ENCODE measurements around the gene EFNA3. TPM values are rescaled to one million over a fixed set of nuclear protein-coding genes. Genes with fewer than 3 reads are reported as not detected.

The EFNA3 gene
- total and polyA plus RNA-seq, 2 of the 4 experiments (the other 2 are of a cell fraction): 0.72 to 1.6 TPM

DNA sequence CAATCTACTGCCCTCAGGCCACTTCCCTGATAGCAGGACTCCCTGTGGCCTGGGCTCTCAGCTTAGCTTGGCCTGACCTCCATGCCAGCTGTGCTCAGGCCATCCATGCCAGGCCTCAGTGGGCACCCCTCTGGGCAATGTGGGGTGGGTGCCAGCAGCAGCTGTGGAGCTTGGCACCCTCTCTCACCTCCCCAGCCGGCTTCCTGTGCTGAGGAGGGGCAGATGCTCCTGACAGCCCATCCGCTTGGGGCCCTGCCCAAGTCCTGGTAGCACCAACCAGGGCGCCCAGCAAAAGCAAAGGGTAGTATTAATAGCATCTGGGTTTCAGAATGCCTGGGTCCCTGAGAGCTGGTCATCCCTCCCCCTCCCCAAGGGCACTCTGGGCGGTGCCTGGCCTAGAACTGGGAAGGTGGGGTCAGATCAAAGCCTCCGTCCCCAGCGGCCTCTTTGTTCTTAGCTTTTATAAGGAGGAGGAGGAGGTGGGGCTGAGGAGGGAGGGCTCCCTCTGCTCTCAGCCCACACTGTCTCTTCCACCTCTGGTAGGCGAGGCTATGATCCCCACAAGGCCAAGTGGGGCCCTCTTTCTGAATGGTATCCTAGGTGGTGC is 9.0 kb upstream of the EFNA3 start:
- H3K9me3 ChIP-seq (ENCODE audit: control insufficient read depth, insufficient read depth, low read length): no peaks in the 10 kb centered on the region
- peaks cover 5% of the 10 kb centered on the region; the same call in 1 of the 2 replicates for H3K4me1 ChIP-seq (ENCODE audit: control insufficient read depth, insufficient read depth, low read length)
- H4K8ac ChIP-seq (ENCODE audit: low read depth in 2 of 2, low read length in 2 of 2): no peak overlapping the region
- H2AK9ac ChIP-seq (replicated peaks; ENCODE audit: low read depth, low read length, poor library complexity): no peak overlapping the region
- BruUV-seq (replicated peaks): no TSS peak
- H2BK15ac ChIP-seq (ENCODE audit: low read depth, low read length): no peak overlapping the region
- H4K20me1 ChIP-seq (ENCODE audit: insufficient read depth, low read length): peaks cover 4% of the 10 kb centered on the region; the same call in 1 of the 2 replicates
- dilution Hi-C loops (cut with HindIII; ENCODE audit: low sequenced_read_pairs, unreplicated experiment) (no loop called here), in situ Hi-C loops (cut with MboI; ENCODE audit: low sequenced_read_pairs) (no loop called here), intact Hi-C loops (cut with micrococcal nuclease) (no loop called here)
- H3K14ac ChIP-seq (replicated peaks; ENCODE audit: low read depth, low read length): no peak overlapping the region
- H3K79me1 ChIP-seq (ENCODE audit: low read depth in 1 of 2, low read length in 2 of 2): peaks cover 5 to 10% of the 10 kb centered on the region in 2 experiments; a peak in 2 of 4 replicates
- DNase-seq (no peak), ATAC-seq (ENCODE audit: low read depth) (no peak)
- ChIA-PET CTCF (interaction anchor here (1.3 kb wide), 1 partner anchor 16 kb away, joined by 4 read pairs; no protein-coding TSS in a partner anchor), POLR2A (ENCODE audit: unreplicated experiment) (no interaction called here)
- no peak overlapping the region for H4K91ac ChIP-seq (ENCODE audit: insufficient read depth, low read depth, low read length)
- H3K56ac ChIP-seq (ENCODE audit: extremely low read depth, insufficient read depth, low read length): no peak overlapping the region
- H2BK120ac ChIP-seq (ENCODE audit: low read depth, low read length): no peak overlapping the region
- no peak overlapping the region for H2AFZ ChIP-seq (replicated peaks; ENCODE audit: low read length, poor library complexity)
- H3K36me3 ChIP-seq (ENCODE audit: control insufficient read depth, insufficient read depth, low read length): peaks cover 21% of the 10 kb centered on the region; the same call in 1 of the 2 replicates
- H3K4ac ChIP-seq (ENCODE audit: low read depth, low read length): no peak overlapping the region
- no peak overlapping the region for H2AK5ac ChIP-seq (ENCODE audit: low read depth, low read length)
- peaks cover 11% of the 10 kb centered on the region for H3K27me3 ChIP-seq (ENCODE audit: control insufficient read depth, insufficient read depth, low read length)
- H2BK20ac ChIP-seq (ENCODE audit: low read depth, low read length): no peak overlapping the region
- no CpG with 5 or more reads among the region's 7 CpGs for WGBS, 2 experiments (ENCODE audit: extremely low coverage in 2 of 2, insufficient read length in 1 of 2)
- no peak overlapping the region for H3K27ac ChIP-seq (ENCODE audit: insufficient read depth, low read length)
- H3K4me3 ChIP-seq (ENCODE audit: insufficient read depth, low read depth, low read length): no peak overlapping the region
- TF ChIP-seq MAZ (IDR thresholded peaks at IDR 0.05; ENCODE audit: borderline replicate concordance, low read depth, low read length) (no peak), SMC3 (IDR thresholded peaks at IDR 0.05; ENCODE audit: low read depth, low read length) (no peak), FOS (IDR thresholded peaks at IDR 0.05; ENCODE audit: low read depth, low read length) (no peak), CHD1 (IDR thresholded peaks at IDR 0.05; ENCODE audit: low read depth, low read length) (no peak), RFX5 (IDR thresholded peaks at IDR 0.05; ENCODE audit: low read depth, low read length) (no peak), RAD21 (IDR thresholded peaks at IDR 0.05; ENCODE audit: low read length) (no peak), RCOR1 (IDR thresholded peaks at IDR 0.05; ENCODE audit: insufficient replicate concordance, low read length) (no peak), MXI1 (IDR thresholded peaks at IDR 0.05; ENCODE audit: borderline replicate concordance, low read depth, low read length) (no peak), MAFK (IDR thresholded peaks at IDR 0.05; ENCODE audit: low read depth, low read length) (no peak), BHLHE40 (IDR thresholded peaks at IDR 0.05; ENCODE audit: low read depth, low read length) (no peak), USF2 (IDR thresholded peaks at IDR 0.05; ENCODE audit: low read depth, low read length) (no peak), NFE2L2 (IDR thresholded peaks at IDR 0.05; ENCODE audit: low read depth, low read length) (no peak), CEBPB (IDR thresholded peaks at IDR 0.05; ENCODE audit: low read depth, low read length) (no peak), CTCF (conservative IDR thresholded peaks at IDR 0.05; ENCODE audit: low read depth, low read length) (no peak), POLR2A (IDR thresholded peaks at IDR 0.05; ENCODE audit: low read depth, low read length) (no peak)
- TF ChIP-seq, protein P1, sequence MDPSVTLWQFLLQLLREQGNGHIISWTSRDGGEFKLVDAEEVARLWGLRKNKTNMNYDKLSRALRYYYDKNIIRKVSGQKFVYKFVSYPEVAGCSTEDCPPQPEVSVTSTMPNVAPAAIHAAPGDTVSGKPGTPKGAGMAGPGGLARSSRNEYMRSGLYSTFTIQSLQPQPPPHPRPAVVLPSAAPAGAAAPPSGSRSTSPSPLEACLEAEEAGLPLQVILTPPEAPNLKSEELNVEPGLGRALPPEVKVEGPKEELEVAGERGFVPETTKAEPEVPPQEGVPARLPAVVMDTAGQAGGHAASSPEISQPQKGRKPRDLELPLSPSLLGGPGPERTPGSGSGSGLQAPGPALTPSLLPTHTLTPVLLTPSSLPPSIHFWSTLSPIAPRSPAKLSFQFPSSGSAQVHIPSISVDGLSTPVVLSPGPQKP (IDR thresholded peaks at IDR 0.05; ENCODE audit: borderline replicate concordance, low read depth, low read length): no peak
- H3K18ac ChIP-seq (ENCODE audit: low read depth, low read length): no peak overlapping the region
- no peak overlapping the region for H3K4me2 ChIP-seq (ENCODE audit: low read depth, low read length)
- peaks cover 8% of the 10 kb centered on the region; the same call in 1 of the 2 replicates for H3K9me1 ChIP-seq (ENCODE audit: insufficient read depth, low read length)
- H3K9ac ChIP-seq (ENCODE audit: low read depth, low read length): no peak overlapping the region
- no peak overlapping the region for H2BK5ac ChIP-seq (ENCODE audit: low read depth, low read length, poor library complexity, severe bottlenecking)
- H4K5ac ChIP-seq (ENCODE audit: low read depth, low read length): no peak overlapping the region
- no peak overlapping the region for H3K23ac ChIP-seq (ENCODE audit: low read depth, low read length)
